GM18517 (cell line): ENCODE results near the gene RRP1.

Source experiments
- ATAC-seq: cut with Tn5 transposase; IDR thresholded peaks from one replicate; pipeline ENCODE4 v1.9.1; 2021; ENCODE audit warnings: mild to moderate bottlenecking, moderate library complexity; ENCODE audit not compliant: unreplicated experiment

RRP1 gene

GRCh38 chr21:43758811-43759210 lies 30.6 kb upstream of the RRP1 start:
- ATAC-seq, result no peak

DNA sequence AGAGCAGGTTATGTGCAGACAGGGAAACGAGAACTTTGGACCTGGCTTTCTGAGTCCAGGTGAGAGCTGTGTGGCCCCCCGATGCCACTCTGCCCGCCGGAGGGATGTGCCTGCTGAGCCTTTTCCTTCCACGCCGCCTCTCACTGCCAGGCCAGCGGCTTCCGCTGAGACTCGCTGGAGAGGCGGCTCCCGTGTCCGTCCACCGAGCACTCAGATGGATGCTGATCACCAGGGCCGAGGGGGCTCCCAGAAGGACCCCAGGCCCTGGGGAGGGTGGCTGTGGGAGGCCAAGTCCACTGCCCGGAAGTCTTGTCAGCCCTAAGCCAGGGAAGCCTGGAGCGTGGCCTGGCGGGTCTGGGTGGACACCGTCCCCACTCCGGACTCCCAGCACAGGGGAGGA lies 29.7 kb upstream of the RRP1 start:
- no peak for ATAC-seq

GRCh38 chr21:43760391-43760958 lies 28.9 kb upstream of the RRP1 start:
- ATAC-seq, result no peak

DNA sequence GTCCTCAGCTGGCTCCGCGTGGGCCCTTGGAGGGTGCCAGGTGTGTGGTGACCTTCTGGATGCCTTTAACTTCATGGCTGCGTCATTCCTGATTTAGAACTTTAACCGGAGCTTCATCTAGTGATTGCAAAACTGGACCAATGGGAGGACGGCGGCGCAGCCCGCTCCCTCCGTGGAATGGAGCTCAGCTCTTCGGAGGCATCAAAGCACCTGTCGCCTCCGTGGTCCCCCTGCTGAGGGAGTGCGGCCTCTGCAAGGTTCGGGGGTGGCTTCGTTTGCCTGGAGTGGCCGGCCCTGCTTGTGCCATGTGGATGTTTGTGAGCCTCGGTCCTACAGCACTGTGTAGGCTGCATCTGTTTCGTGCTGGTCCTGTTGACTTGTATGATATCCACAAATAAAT lies 27.5 kb upstream of the RRP1 start:
- no peak for ATAC-seq

DNA sequence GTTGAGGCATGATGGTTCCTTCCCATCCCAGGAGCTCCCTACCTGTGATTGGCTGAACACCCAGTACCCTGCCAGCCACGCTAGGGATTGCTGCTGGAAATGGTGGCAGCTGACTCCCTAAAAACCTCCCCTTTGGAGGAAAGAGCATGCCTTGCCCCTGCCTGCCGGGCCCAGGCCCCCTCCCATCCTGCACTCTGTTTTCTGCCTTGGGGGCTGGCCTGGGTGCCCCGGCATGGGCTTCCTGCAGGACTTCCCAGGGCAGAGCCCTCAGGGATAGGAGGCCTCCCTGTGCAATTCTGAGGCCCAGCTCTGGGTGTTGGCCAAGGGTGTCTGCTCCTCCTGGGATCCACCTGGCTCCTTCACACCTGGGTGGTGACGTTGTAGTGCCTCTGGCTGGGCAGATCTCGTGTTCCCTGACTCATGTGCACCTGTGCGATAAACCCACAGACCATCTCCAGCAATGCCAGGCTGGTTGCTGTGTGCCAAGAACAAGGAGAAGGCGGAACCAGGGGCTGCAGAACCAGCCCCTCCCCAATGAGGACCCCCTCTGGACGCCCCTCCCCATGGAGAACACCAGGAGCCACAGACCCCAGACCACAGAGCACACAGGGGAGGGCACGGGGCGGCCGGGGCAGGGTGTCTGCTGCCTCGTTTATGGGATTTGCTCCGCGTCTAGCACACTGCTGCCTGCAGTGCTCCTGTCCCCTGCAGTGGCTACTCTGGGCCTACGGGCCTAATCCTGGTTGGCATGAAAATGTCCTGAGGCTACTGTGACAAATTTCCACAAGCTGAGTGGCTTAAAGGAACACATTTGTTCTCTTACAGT lies 26.9 kb upstream of the RRP1 start:
- no peak for ATAC-seq

- ATAC-seq, result no peak
Measured at GRCh38 chr21:43763901-43764523, 25.4 kb upstream of the RRP1 start.

- no peak for ATAC-seq
Measured at GRCh38 chr21:43764576-43765495, 24.5 kb upstream of the RRP1 start.

GRCh38 chr21:43766734-43767497 lies 22.5 kb upstream of the RRP1 start:
- no peak for ATAC-seq

DNA sequence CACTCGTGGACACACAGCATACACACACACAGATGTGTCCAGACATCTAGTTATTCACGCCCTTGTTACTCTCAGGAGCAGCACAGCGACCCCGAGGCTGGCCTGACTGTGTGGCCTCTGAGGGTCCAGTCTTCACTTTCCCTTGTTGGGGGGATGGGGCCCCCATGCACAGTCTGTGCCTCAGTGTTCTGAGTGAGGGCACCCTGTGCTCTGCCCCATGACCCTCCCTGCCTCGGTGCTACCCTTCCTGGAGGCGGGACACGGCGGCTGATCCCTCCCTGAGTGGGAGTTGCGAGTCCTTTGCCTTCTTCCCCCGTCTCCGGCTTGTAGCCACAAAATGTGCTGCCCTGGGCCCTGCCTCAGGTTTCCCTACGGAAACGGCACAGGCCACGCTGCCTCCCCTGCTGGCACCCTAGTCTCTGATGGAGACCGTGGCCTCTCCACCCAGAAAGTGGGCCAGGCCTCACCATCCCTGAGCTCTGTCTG lies 21.8 kb upstream of the RRP1 start:
- no peak for ATAC-seq

GRCh38 chr21:43767984-43768867 lies 21.2 kb upstream of the RRP1 start:
- ATAC-seq, result no peak

- no peak for ATAC-seq
Measured at GRCh38 chr21:43768868-43769167, 20.6 kb upstream of the RRP1 start.

GRCh38 chr21:43769325-43769958 lies 19.9 kb upstream of the RRP1 start:
- ATAC-seq, result no peak

- no peak for ATAC-seq
Measured at GRCh38 chr21:43770066-43770655, 19.2 kb upstream of the RRP1 start.

DNA sequence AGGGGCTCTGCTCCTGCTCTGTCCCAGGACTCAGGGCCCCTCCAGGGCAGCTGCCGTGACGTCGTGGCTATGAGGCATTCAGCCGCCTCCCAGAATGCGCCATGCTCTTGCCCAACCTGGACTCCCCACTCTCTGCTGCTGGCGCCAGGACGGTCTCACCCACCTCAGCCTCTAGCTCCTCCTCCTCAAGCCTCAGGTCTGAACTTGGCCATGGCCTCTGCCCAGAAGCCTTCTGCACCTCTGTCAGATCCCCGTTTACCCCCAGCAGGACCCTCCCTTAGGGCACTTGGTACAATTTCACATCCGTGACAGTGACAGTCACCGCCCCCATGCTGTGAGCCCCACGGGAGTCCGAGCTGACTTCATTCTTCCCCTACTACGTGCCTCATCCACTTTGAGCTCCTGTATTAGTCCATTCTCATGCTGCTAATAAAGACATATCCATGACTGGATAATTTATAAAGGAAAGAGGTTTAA lies 18.1 kb upstream of the RRP1 start:
- ATAC-seq, result no peak

- no peak for ATAC-seq
Measured at GRCh38 chr21:43771698-43772424, 17.5 kb upstream of the RRP1 start.

GRCh38 chr21:43772425-43772821 lies 17.0 kb upstream of the RRP1 start:
- ATAC-seq, result no peak

DNA sequence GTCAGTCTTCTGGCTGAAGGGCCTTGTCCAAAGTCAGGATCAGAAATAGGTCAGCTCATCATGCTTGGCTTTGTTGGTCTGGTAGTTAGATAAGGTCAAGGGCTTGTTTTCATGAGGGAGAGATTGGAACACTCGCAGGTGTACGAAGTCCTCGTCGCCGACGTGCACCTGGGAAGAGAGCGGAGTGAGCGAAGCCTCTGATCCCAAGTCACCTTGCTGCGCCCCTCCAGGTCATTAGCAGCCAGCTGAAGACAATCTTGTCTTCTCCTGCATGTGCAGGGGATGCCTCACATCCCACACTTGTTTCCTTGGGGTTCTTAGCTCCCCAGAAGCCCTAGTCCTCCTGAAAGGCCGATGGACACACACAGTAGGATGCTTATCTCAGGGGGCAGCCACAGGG lies 15.2 kb upstream of the RRP1 start:
- no peak for ATAC-seq

DNA sequence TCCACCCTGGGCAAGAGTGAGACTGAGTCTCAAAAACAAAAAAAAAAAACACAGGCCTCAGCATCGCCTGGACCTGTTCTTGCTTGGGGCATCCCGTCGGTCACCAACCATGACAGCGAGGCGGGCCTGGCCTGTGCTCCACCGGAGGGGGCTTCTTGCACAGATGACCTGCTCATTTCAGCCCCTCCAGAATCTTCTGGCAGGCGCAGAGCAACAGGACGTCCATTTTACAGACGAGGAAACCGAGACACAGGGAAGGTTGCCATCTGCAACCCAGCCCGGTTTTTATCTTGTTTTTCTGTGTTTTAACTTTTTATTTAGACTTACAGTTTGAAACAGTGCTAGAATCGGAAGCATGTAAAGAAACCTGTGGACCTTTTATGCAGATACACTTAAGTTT lies 14.2 kb upstream of the RRP1 start:
- ATAC-seq, result no peak
